HEK293 (cell line): Measurements from ENCODE around the gene PLIN4.

Source experiments
- CTCF ChIP-seq: fragments of 450-650 bp; formaldehyde crosslinking; IDR thresholded peaks from 2 replicates; pipeline ENCODE4 v1.5.1; 2016; ENCODE audit warnings: missing biosample characterization, missing genetic modification characterization
- HOXA7 ChIP-seq: sonication (generic); formaldehyde crosslinking; IDR thresholded peaks from 2 replicates; pipeline ENCODE4 v1.8.1; 2022; ENCODE audit warnings: missing genetic modification reagents, borderline replicate concordance
- REPIN1 ChIP-seq: fragments of 450-650 bp; formaldehyde crosslinking; IDR thresholded peaks from 2 replicates; pipeline ENCODE4 v1.5.1; 2017; ENCODE audit warnings: missing biosample characterization, missing genetic modification characterization, low read depth
- REST ChIP-seq: fragments of 450-650 bp; formaldehyde crosslinking; IDR thresholded peaks from 2 replicates; pipeline ENCODE4 v1.5.1; 2016; ENCODE audit warnings: missing biosample characterization, missing genetic modification characterization
- ZBTB11 ChIP-seq: fragments of 450-650 bp; formaldehyde crosslinking; conservative IDR thresholded peaks from 2 replicates; pipeline ENCODE4 v1.5.1; 2016; ENCODE audit warnings: low read depth, missing biosample characterization, missing genetic modification characterization
- ZBTB17 ChIP-seq: fragments of 450-650 bp; formaldehyde crosslinking; IDR thresholded peaks from 2 replicates; pipeline ENCODE4 v1.5.1; 2016; ENCODE audit warnings: missing biosample characterization, missing genetic modification characterization
- ZNF23 ChIP-seq: fragments of 450-650 bp; formaldehyde crosslinking; IDR thresholded peaks from 2 replicates; pipeline ENCODE4 v1.5.1; 2016; ENCODE audit warnings: missing biosample characterization, missing genetic modification characterization, borderline replicate concordance
- ZNF311 ChIP-seq: fragments of 450-650 bp; formaldehyde crosslinking; IDR thresholded peaks from 2 replicates; pipeline ENCODE4 v1.5.1; 2017; ENCODE audit warnings: missing biosample characterization, missing genetic modification characterization, borderline replicate concordance
- ZNF350 ChIP-seq: fragments of 450-650 bp; formaldehyde crosslinking; IDR thresholded peaks from 2 replicates; pipeline ENCODE4 v1.5.0; 2017; ENCODE audit warnings: missing biosample characterization, mild to moderate bottlenecking, missing genetic modification characterization
- ZNF449 ChIP-seq: fragments of 450-650 bp; formaldehyde crosslinking; IDR thresholded peaks from 2 replicates; pipeline ENCODE4 v1.5.1; 2017; ENCODE audit warnings: missing biosample characterization, mild to moderate bottlenecking, missing genetic modification characterization, moderate library complexity
- ZSCAN18 ChIP-seq: fragments of 450-650 bp; formaldehyde crosslinking; IDR thresholded peaks from 2 replicates; pipeline ENCODE4 v1.5.1; 2016; ENCODE audit warnings: missing biosample characterization, missing genetic modification characterization

- TF ChIP-seq REST (tag by site-specific recombination) (no peak), CTCF (no peak), ZNF311 (tag by site-specific recombination) (no peak), ZSCAN18 (tag by site-specific recombination) (no peak), HOXA7 (no peak), ZNF449 (tag by site-specific recombination) (no peak), ZBTB17 (no peak), ZNF23 (tag by site-specific recombination) (no peak), ZBTB11 (no peak), REPIN1 (no peak), ZNF350 (tag by site-specific recombination) (no peak)
Measured at GRCh38 chr19:4498694-4499093, 19.6 kb downstream of the PLIN4 start.
